Measurements from ENCODE around the gene INCA1.

- TF ChIP-seq GATA2 (IDR thresholded peaks at IDR 0.05; ENCODE audit: low read depth, low read length): no peak
- TF ChIP-seq GATA3 (IDR thresholded peaks at IDR 0.05; ENCODE audit: low read depth, low read length): no peak
These were observed 30.3 kb downstream of the INCA1 start for GRCh38 chr17:4966844-4967538.

All from SH-SY5Y (cell line).